ENCODE measurements around the gene SF3A1.

SF3A1 gene

GRCh38 chr22:30299322-30299721, 57.4 kb downstream of the SF3A1 start:
- no peak for DNase-seq

DNA sequence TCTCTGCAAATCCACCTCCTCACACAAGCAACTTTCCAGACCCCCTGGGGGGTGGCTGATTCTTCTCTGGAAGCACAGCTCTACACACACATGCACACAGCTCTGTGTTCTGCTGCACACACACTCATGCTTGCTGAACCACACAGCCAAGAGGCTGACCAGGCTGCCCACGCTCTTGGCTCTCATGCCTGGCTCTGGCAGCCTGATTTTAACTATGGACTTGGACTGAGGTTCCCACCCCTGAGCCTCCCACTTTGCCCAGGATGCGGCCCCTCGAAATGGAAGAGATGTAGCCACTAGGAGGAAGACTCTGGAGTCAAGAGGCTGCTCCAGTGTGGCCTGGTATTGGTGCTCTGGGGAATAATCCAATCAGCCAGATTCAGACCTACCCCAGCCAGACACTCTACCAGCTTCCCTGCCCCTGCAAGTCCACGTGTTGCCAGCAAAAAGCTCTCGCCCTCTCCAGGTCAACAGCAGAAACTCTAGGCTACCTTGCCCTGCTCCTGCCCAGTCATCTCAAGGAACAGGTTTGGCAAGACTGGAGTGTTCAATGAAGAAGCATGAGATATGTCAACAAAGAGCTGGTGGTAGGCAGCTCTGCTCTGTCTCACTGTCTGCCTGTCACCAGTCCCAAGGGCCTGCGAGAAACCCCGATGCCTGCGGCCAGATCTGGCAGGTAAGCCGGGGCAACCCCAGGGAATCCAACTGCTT, 58.5 kb downstream of the SF3A1 start:
- DNase-seq = no peak

DNA sequence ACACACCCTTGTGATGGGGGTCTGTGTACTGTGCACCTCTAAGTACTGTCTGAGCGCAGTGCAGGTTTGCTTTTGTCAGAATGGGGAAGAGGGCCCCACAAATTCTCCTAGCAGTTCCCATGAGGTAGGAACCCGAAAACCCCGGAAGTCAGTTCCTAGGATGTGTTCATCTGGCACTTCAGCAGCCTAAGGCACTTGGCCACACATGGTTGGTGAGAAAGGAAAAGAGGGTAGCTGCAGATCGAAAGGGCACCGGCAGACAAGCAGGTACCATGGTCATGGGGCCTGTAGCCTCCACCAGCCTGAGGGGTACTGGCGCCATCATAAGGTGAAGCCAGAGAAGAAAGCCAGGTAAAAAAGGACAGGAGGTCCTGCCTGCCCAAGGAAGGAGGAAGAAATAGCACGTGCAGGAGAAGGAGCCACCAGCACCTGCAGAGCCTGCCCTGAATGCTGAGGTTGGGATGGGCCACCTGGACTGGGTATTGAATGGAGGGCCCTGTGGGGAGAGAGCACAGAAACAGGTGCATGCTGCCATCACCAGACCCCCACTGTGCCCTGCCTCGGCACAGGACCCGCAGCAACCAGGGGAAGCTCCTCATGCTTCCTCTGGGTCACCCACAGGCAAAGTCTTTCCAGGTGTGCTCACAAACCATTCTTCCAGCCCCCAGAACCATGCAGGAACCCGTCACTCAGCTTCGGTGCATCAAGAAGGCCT, 59.3 kb downstream of the SF3A1 start:
- no peak for DNase-seq

DNA sequence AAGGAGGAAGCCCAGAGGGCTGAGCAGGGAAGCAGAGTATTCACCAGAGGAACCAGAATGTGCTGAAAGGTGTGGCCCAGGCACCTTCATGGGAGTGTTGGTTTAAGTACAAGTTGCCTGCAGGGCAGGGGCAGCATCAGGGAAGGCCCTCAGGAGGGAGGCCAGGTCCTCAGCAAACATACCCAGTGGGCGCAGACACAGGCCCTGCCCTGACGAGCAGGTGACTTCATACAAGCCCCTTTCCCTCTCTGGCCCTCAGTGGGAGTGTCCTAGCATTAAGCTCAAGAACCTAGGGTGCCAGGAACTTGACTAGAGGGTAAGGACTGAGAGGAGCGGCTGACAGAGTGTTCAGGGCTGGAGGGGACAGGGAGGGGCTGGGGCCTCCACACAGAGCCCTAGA, 59.9 kb downstream of the SF3A1 start:
- DNase-seq = no peak

- no peak for DNase-seq
Observed at GRCh38 chr22:30296324-30296723, 60.4 kb downstream of the SF3A1 start.

GRCh38 chr22:30295576-30295975, 61.1 kb downstream of the SF3A1 start:
- no peak for DNase-seq

GRCh38 chr22:30294830-30295229, 61.9 kb downstream of the SF3A1 start:
- DNase-seq = no peak

DNA sequence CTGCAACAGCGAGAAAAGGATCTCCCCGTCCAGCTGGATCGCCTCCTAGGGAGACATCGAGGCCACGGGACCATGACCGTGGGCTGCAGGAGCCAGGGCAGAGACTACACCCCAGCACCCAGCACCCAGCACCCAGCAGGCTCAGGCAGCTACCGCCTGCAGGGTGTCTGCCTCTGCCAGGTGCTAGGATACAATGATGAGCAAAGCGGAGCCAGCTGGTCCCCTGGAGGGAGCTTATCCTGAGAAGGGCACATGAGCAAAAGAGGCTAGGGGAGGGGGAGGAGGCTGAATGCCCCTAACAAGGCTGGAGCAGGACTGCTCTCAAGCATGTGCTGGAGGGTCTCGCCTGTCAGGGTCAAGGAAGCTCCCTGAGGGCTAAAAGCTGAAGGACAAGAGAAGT, 62.6 kb downstream of the SF3A1 start:
- DNase-seq = no peak

DNA sequence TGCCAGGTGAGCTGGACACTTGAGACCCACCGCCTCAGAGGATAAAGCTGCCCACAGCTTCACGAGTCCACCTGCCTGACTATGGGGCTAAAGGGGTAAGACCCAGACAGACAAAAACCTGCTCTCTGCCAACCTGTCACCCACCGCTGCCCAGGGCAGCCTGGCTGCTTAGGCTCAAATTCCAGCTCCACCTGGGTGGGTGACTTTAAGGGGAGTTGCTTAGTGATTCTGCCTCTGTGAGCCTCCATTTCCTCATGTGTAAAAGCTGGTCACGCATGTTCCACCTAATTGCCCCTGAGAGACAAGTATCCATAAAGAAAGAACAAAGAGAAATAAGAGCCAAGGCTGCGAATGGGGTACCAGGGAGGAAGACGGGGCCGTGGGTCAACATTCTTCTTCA, 63.7 kb downstream of the SF3A1 start:
- no peak for DNase-seq

DNA sequence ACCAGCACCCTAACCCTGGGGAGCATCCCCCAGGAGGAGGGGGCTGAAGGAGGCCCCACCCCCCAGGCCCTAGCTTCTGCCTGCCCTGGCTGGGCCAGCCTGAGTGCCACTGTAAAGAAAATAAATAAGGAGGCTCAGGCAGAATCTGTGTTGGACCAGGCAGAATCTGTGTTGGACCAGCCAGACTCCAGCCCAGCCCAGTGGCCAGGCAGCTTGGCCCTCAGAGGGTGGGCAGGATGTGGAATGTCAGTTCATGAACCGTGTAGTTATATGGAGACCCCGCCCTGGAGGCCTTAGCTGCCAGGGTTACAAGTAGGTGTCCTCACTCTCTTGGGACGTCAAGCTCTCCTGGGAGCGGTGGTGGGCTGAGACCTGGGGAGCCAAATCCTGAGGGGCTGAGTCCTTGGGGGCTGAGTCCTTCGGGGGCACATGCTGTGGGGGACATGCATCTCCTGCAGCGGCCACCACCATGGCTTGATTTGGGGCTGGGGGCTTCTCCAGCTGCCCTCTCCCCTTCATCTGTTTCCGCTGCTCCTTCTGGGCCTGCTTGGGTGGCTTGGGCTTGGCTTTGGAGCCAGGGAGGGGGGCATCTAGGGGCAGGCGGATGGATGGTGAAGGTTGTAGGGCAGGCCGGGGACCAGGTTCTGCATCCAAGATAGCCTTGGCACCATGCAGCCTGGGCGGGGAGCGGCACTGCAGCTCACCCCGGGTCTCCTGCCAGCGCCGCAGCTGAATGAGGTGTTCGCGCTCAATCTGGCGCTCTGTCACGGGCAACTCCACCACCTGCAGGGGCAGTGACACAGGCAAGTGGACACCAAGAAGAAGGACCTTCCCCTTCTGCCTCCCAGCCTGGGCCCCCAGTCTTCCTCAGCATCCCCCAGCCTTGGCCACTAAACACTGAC, 64.4 kb downstream of the SF3A1 start:
- no peak for DNase-seq

DNA sequence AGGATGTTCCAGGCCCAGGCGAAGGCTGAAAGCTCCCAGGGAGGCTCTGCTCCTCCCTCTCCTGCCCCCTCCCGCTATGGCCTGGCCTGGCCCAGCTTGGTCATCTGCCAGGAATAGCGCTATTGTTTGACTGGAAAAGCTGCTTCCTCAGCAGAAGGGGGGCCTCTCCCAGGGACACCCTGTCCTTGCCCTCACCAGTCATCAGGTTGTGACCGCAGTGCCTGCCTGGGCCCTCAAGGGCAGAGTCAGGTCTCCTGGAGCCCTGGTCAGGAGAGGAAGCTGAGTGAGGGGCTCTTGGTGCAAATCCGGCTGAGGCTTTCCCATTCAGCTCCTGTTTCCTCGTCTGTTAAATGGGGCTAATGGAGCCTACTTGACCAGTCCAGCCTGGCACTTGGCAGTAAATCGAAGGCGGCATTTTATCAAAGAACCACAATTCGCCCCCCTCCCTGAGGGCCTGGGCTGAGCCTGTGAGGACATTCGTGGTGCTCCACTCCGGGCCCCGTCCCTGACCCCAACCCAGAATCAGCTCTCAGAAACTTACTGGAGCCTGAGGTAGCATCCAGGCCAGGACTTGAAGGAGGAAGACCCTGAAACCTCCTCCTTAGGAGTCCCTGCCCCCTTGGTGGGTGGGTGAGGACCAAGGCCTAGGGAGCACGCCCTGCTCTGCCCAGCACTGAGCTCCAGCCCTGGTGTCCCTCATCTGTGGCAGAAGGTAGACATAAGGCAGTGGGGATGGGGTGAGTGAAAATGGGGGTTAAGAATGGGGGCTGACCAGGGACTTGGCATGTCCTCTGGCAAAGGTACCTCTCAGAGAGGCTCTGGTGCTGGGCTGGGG, 65.4 kb downstream of the SF3A1 start:
- no peak for DNase-seq

- DNase-seq = no peak
Observed at GRCh38 chr22:30290342-30291057, 66.2 kb downstream of the SF3A1 start.

GRCh38 chr22:30289980-30290313, 66.7 kb downstream of the SF3A1 start:
- DNase-seq = no peak

- DNase-seq = peak; percentile 97
Observed at GRCh38 chr22:30289141-30289979, 67.3 kb downstream of the SF3A1 start, which contains the start of gene CASTOR1. Gene CASTOR1, minus strand, starts transcription at chr22:30289505. Its CDS starts 8 bp downstream, at chr22:30289497.

- DNase-seq = no peak
Observed at GRCh38 chr22:30288419-30289140, 68.1 kb downstream of the SF3A1 start.

DNA sequence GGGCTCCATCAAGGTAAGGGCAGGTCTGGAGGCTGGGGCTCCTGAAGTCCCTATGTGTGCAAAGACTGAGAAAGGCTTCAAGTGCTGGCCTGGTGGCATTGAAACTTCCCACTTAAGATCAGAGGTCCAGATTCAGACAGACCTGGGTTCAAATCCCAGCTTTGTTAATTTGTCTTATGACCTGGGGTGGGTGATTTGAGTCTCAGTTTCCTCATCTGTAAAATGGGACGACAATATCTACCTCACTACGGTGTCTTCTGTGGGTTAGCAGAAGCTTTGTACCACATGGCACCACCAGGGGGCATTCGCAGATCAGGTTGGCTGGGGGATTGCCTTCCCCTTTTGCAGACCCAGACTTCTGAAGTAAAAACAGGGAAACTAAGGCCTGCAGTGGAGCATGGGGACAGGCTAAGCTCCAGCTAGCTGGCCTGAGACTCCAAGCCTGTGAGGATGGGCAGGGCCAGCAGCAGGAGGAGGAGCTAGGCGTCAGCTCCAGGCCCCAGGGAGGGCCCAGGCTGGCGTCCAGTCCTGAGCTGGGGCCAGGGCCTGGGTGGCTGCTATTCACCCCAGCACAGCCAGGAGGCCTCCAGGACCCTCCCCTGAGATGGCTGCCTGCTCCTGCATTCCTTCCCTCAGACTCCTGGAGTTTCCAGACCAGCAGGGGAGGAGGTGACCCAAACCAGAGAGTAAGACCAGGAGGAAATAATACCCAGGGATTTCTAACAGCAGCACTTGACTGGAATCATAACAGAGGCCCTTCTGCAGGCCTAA, 68.9 kb downstream of the SF3A1 start:
- peak; percentile 88 for DNase-seq

GRCh38 chr22:30286813-30287647, 69.7 kb downstream of the SF3A1 start:
- DNase-seq = peak; percentile 72

- DNase-seq = no peak
Observed at GRCh38 chr22:30286331-30286730, 70.4 kb downstream of the SF3A1 start.

DNA sequence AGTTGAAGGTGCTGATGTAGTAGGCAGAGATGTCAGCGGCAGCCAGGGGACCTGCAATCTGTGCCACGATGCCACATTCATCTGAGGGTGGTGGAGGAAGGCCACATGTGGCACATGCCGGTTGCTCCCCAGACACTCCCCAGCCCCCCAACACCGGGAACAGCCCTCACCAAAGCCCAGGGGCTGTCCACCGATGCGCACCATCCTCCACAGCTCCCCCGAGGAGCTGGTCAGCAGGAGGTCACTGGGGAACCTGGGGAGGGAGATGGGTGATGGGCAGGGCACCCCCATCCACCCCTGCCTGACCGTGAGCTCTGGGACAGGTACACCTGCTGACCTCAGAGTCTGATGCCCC, 70.9 kb downstream of the SF3A1 start:
- no peak for DNase-seq

Data from suppressor macrophage treated with lipopolysaccharide for 4 hours (primary cell).